NK-92 (cell line): Measurements from ENCODE around the gene ZNF595.
"Not testable (repeated sequence)": the region's sequence is repeated elsewhere in the genome, so short reads cannot be mapped to it uniquely, and the experiment has no call there.

ENCODE experiments used
- DNase-seq: peaks from one replicate; lab custom pipeline; 2025; ENCODE audit not compliant: unreplicated experiment; lab: John Stamatoyannopoulos, UW

Gene ZNF595

GRCh38 chr4:52804-53479 is at the start of gene ZNF595:
Gene ZNF595, plus strand, starts transcription at chr4:53321. Its CDS starts 168 bp downstream, at chr4:53489.
- DNase-seq: not testable (repeated sequence)

GRCh38 chr4:9937-10870 is 42.9 kb upstream of the ZNF595 start:
- DNase-seq: not testable (repeated sequence)

- DNase-seq: not testable (repeated sequence)
These were observed 41.9 kb upstream of the ZNF595 start for GRCh38 chr4:11095-11815.

GRCh38 chr4:11816-12417 is 41.2 kb upstream of the ZNF595 start:
- DNase-seq: not testable (repeated sequence)

- DNase-seq: not testable (repeated sequence)
These were observed 35.0 kb upstream of the ZNF595 start for GRCh38 chr4:18128-18527.

GRCh38 chr4:18589-18988 is 34.5 kb upstream of the ZNF595 start:
- not testable (repeated sequence) for DNase-seq

- not testable (repeated sequence) for DNase-seq
These were observed 30.2 kb upstream of the ZNF595 start for GRCh38 chr4:22882-23281.

- DNase-seq: not testable (repeated sequence)
These were observed 28.8 kb upstream of the ZNF595 start for GRCh38 chr4:24359-24758.

GRCh38 chr4:27501-27900 is 25.6 kb upstream of the ZNF595 start:
- DNase-seq: not testable (repeated sequence)

GRCh38 chr4:28767-29542 is 24.2 kb upstream of the ZNF595 start:
- DNase-seq: not testable (repeated sequence)

GRCh38 chr4:33314-33713 is 19.8 kb upstream of the ZNF595 start:
- not testable (repeated sequence) for DNase-seq

- not testable (repeated sequence) for DNase-seq
These were observed 16.3 kb upstream of the ZNF595 start for GRCh38 chr4:36559-37415.

GRCh38 chr4:38202-38601 is 14.9 kb upstream of the ZNF595 start:
- not testable (repeated sequence) for DNase-seq

- DNase-seq: not testable (repeated sequence)
These were observed 9.7 kb upstream of the ZNF595 start for GRCh38 chr4:43375-43774.

- not testable (repeated sequence) for DNase-seq
These were observed 1.9 kb upstream of the ZNF595 start for GRCh38 chr4:51253-51652.

- DNase-seq: not testable (repeated sequence)
These were observed 1.4 kb upstream of the ZNF595 start for GRCh38 chr4:51655-52277.

- DNase-seq: not testable (repeated sequence)
These were observed 400 bp downstream of the ZNF595 start for GRCh38 chr4:53521-53920.

- not testable (repeated sequence) for DNase-seq
These were observed 11.6 kb downstream of the ZNF595 start for GRCh38 chr4:64733-65132.

- no peak for DNase-seq
These were observed 18.7 kb downstream of the ZNF595 start for GRCh38 chr4:71830-72229.
